MV-4-11 (cell line): ENCODE measurements around the gene KIT.

Experiments used
- DNase-seq: peaks from one replicate; lab custom pipeline; 2025; lab: John Stamatoyannopoulos, UW

KIT gene

DNA sequence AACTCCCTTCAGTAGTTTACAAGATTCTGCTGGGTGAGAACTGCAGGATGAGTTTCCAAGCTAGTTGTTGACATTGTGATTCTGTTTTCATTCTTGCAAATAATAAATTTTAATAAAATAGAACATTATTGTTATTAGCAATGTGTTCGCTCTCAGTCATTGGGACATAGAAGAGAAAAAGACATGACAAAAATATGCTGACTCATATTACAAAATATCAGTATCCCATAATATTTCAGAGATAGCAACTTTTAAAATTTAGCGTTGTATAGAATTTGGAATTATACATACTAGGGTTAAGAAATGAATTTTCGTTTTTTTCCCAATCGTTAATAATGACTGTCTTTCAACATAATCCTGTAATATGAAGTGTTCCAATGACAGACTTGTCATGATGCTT lies 45.4 kb downstream of the KIT start:
- no peak for DNase-seq

DNA sequence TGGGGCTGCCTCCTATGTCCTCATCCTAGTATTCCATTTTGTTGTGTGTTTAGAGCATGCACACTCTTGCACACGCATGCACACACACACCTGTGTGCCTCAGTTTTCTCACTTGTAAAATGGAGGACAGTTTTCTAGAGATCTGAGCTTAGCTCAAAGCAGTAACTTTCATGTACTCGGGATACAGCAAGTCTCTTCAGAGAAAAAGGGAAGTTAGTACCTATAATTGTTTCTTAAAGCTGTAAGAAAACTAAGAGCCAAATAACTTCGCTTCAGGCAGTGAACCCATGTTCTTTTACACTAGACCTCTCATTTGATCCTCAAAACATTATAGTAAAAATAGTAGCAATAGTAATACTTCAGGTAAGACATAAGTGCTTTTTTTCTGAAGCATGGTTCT lies 49.6 kb downstream of the KIT start:
- peak; percentile 56 for DNase-seq

DNA sequence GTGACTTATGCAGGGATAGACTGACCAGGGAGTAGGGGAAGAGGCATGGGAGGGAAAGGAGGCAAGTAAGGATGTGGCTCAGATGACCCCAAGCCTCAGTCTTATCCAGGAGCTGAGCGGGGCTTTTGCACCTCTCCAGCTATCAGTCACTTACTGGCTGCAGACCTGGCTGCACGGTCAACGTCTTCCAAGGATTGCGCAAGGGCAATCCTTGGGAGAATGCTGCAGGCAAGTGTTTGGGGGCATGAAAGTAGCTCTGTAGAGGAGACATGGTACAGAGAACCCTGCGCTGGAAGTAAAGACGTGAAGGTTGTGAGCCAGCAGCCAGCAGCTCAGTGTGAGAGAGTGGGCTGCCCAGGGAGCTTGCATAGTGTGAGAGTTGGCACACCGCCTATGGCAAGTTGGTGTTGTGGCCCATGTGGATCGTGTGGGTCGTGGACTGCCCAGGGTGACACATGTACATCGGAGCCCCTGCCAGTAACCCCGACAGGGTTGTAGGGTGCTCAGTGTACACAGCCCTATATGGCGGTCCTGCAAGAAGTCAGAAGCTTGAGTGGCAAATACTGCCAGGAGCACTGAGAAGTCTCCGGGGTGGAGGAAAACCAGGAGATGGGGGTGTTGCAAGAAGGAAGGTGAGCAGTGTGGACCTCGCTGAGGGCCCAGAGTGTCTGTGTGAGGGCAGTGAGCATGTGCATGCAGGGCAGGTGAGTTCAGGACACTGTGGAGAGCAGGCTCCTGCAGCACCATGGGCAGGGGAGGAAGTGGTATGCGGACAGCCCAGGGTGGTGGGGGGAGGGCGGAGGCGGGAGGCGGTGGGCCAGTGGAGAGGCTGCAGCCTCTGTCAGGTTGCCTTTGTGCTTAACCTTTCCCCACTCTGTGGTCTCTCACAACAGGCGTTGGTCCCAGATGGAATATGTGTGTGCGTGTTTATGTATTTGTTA lies 50.9 kb downstream of the KIT start:
- DNase-seq = no peak

DNA sequence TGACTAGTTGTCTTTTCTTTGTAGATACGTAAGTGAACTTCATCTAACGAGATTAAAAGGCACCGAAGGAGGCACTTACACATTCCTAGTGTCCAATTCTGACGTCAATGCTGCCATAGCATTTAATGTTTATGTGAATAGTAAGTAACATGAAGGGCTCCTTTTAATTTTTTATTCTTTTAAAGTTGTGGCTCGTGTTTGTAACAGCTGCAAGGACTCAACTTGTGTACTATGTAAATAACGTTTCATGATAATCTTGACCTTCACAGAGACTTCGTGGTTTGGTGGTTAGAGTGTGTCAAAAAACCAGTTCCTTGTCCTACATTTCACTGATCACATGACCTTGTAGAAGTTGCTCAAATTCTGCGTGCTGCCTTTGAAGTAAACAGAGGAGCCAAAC lies 51.6 kb downstream of the KIT start:
- DNase-seq = peak; percentile 90

DNA sequence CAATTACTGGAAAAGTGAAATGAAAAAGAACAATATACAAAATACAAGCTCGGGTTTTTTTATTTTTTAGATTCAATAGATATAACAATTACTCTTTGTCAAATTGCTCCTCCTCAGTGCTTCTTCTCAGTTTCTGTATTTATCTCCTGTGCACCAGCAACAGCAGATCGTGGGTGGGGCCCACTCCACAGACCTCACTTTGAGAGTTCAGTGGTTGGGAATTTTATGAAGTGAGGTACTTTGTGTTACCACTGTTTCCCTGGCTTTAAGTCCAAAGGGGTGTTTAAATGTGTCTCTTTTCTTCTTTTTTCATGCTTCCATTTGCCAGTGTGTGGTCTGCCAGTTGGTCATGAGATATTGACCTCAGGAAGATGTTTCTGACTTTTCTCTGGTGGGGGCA lies 54.4 kb downstream of the KIT start:
- no peak for DNase-seq

DNA sequence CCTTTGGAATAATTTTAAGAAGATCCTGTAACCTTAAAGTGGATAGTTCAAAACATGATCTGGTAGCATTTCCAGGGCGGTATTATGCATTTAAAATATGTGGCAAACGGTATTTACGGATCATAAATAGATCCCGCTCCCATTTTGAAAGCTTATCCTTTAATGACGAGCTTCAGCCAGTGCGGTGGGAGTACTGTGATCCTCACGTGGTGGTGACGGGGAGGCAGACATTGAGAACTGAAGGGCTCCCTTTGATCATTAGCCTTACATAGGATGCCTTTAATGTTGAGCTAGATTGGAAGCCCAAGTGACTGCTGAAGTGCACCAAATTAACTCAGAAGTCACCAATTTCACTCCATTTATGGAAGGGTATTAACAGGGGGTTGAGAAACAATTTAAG lies 56.9 kb downstream of the KIT start:
- no peak for DNase-seq

DNA sequence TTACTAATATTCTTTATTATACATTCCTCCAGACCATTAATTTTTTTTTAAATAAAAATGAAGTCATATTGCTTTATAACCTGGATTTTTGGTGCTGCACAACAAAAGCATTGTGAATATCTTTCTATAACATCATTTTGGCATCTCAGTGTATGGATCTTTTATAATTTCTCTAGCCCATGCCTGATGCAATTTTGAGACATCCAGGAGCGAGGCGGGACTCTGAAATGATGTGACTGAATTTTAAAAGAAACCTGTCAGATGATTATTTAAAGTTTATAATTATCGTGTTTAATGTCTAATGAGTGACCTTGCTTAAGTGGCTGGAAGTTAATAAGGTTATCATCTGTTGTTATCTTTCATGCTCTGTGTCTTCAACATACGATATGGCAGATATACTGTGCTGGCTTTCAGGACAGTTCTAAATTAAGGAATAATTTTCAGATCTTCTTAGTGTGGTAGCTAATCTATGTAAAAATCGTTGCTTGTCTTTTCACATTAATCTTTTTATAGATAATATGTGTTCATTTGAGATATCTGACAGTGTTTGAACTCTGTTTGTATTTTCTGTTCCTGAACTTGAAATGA lies 58.8 kb downstream of the KIT start:
- DNase-seq = no peak

DNA sequence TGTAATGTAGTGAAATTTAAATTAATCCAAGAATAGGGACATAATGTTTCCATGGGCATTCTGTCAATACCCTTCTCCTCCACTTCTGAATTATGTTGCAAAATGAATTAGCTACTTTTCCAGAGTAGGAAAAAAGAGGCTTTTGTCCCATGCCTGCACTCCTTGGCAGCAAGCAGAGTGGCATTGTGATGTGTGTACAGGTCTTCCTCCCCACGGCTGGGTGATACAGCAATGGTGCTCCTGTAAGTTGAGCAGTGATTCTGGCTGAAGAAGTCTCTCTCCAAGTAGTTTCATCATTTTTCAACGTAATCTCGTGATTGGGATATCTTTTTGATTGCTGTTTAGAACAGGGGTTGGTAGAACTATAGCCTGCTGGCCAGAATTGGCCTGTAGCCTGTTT lies 59.9 kb downstream of the KIT start:
- no peak for DNase-seq

DNA sequence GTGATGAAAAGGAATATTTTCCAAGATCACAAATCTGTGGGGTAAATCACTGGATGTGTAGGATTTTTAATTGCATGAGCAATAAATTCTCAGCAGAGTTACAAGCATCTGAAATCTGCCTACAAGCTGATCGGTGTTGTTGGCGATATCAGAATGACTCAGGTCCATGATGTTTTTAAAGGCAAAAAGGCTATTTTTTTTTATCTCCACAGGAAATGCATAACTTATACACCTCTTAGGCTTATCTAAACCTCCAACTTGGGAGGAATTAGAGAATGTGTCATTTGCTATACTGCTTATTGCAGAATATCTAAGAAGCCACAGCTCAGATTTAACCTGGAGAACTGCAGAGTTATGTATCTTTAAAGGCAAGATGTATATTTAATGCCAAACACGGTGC lies 61.6 kb downstream of the KIT start:
- no peak for DNase-seq

DNA sequence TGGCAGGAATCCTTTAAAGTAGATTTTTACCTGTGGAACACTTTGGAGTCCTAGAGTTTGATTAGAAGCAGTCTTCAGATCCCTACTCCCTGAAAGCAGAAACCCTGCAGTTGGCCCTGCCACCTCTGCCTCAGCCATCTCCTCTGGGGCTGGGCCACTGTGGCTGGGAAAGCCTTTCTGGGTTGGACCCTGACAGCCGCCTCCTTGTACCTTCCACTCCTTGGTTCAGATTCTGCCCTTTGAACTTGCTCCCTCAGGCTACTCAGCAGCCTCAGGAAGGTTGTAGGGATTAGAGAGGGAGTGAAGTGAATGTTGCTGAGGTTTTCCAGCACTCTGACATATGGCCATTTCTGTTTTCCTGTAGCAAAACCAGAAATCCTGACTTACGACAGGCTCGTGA lies 65.5 kb downstream of the KIT start:
- DNase-seq = no peak

DNA sequence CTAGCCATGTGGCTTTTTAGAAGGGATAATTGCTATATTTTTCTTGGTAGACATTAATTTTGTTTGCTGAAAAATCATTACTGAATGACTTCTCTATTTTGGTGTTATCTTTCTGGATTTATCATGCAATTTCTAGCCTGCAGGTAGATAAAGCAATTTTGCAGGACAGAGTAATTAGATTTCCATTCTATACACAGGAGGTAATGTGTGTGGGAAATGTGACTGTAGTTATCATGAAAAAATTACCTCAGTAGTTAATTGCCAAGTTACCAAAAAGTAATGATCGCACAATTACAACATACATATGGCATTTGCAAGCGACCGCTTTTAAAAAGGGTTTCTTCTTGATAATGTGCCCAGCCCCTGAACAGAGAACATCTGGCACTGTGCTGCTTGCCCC lies 66.1 kb downstream of the KIT start:
- DNase-seq = no peak

DNA sequence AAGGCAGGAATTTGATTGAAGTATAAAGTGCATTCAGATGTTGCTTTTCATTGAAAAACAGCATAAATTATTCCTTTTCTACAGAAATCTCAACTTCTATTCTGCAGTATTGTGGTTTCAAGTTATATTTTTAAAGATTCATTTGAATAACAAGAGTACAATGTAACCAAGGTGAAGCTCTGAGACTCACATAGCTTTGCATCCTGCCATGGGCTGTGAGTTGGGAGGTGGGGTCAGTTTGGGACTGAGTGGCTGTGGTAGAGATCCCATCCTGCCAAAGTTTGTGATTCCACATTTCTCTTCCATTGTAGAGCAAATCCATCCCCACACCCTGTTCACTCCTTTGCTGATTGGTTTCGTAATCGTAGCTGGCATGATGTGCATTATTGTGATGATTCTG lies 69.2 kb downstream of the KIT start:
- no peak for DNase-seq

DNA sequence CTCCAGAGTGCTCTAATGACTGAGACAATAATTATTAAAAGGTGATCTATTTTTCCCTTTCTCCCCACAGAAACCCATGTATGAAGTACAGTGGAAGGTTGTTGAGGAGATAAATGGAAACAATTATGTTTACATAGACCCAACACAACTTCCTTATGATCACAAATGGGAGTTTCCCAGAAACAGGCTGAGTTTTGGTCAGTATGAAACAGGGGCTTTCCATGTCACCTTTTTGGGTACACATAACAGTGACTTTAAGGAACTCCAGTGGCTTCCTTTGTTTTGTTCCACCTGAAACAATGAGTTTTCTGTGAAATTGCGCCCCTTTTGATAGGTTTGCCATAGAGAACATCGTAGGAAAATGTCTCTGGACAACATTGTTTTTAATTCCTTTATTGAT lies 69.6 kb downstream of the KIT start:
- no peak for DNase-seq

DNA sequence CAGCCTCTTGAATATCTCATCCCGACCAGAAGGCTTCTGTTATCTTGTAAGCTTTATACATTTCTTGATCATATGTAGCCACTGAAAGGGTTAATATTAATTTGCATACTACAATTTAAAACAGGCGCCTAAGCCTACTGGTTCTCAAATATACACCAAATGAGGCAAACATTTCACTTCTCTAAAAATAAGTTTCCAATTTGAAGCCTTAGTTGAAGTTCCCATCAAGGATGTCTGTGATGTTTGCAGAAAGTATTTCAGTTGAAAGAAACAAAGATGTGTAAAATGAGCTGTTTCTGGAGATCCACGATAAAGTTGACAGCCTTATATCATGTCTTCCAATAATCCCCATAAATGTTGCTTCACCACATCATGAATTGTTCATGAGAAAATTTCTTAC lies 70.6 kb downstream of the KIT start:
- peak; percentile 62 for DNase-seq

DNA sequence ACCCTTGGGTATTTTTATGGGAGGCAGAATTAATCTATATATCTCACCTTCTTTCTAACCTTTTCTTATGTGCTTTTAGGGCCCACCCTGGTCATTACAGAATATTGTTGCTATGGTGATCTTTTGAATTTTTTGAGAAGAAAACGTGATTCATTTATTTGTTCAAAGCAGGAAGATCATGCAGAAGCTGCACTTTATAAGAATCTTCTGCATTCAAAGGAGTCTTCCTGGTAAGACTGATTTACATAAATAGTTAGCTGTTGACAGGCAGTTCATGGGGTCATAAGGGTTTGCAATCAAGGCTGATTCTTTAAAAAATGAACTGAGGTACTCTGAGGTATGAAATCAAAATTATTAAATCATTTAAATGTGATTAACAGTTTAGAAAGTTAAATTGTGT lies 71.5 kb downstream of the KIT start:
- DNase-seq = no peak

DNA sequence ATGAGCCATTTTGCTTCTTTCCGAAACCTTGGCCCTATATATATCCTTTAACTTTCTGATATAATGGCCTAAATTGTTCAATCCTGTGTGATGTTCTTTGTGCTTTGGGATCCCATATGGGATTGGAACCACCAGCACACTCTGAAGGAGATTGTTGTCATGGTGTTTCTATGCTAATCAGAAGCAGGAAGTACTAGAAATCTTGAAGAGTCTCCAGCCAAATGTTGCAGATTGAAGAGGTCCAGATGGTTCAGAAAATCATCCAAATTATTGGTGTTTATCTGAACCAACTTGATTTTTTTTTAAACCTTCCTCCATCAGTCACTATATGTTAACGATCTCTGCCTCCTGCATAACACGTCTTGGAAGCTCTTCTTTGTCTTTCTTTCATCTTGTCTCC lies 72.8 kb downstream of the KIT start:
- no peak for DNase-seq

DNA sequence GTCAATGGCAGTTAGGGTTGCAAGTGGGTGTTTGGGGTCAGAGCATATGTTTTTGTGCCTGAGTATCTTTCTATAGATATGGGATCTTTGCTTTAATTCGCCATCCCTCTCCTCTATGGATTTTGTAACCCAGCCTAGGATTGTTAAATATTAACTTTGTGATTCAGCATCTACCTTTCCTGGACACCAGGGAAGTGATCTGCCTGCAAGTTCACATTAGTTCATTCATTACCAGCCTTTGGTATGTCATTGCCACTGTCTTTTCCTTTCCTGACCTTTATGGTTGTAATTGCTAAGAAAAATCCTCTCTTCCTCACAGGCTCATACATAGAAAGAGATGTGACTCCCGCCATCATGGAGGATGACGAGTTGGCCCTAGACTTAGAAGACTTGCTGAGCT lies 73.8 kb downstream of the KIT start:
- no peak for DNase-seq

DNA sequence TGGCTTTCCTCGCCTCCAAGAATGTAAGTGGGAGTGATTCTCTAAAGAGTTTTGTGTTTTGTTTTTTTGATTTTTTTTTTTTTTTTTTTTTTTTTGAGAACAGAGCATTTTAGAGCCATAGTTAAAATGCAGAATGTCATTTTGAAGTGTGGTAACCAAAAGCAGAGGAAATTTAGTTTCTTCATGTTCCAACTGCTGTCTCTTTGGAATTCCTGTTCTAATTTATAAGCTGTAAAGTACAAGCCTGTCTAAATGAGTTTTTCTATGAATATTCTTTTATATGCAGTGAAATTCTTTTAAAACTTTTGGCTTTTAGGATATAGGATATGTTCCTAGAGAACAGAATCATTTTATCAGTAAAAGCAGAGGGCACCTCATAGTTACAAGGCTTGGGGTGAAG lies 74.2 kb downstream of the KIT start:
- DNase-seq = no peak

DNA sequence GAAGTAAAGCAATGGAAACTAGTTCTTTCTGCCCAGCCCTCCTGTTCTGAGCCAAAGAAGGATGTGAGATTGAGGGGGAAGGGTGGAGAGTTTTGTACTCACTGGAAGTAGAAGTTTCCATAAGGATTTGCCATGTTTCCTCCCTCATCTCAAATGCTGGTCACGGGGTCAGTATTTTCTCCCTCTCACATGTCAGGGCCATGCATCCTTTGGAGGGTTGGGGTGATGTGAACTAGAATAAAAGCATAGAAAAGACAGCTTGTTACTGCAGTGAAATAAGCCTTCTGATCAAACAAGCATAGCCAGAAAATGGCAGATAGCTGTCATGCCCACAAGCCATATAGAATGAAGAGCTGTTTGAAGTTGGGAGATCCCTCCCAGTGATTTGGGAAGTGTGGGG lies 79.7 kb downstream of the KIT start:
- DNase-seq = peak; percentile 16

DNA sequence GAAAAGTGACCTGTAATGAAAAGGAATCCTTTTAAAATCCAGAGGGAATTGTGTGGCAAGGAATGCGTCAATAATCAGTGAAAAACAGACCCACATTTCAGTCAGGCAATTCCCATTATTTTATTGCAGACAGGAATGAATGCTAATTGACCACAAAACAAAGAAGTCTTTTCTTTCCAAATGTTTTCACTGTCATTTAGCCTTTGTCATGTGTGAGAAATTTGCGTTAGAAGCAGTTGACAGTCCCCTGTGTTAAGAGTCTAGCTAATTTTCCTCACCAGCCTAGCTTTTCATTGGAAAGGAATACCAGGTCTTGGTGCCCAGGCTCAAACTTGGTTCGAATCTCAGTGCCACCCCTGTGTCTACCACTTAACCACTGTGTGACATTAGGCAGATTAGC lies 83.4 kb downstream of the KIT start:
- DNase-seq = no peak

DNA sequence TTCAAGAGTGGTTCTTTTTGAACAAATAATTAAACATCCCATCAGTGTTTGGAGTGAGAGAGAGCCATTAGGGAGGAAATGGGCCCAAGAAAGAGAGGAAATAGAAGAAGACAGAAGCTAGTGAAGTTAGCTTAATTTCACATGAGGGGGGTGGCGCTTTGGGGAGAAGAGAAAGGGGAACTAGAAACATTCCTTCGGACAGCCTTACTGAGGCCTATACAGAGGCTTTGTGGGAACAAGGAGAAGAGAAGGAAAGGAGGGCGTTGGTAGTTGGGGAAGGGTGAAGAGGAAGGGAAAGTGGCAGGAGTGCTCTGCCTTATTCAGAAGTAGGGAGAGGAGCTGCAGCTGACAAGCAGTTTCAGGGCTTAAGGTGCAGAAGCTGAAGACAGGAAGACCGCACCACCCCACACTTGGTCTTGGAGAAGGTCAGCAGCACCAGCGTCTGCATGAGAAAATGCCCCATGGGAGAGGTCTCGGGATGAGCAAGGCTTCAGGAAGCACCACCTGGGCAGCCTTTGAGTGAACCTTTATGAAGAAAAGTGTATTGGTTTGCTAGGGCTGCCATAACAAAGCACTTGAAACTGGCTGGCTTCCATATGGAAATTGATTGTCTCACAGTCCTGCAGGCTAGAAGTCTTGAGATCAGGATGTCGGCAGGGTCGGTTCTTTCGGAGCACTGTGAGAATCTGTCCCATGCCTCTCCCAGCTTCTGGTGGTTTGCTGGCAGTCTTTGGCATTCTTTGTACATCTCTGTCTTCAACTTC lies 85.1 kb downstream of the KIT start:
- DNase-seq = peak; percentile 96

DNA sequence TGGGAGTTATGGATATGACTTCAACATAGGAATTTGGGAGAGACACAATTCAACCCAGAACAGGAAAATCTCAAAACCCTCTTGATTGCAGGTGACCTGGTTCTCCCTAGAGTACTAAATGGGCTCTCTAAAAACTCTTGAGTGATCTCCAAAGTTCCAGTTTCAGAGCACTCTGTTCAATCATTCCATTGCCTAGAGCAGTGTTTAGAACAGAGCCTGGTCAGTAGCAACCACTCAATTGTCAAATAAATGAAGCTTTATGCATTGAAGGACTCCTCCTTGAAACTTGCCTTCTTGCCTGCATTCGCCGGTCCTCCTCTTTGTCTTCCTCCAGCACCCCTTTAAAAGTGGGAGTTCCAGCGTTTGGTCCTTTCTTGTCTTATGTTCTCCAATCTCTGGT lies 85.8 kb downstream of the KIT start:
- DNase-seq = no peak

DNA sequence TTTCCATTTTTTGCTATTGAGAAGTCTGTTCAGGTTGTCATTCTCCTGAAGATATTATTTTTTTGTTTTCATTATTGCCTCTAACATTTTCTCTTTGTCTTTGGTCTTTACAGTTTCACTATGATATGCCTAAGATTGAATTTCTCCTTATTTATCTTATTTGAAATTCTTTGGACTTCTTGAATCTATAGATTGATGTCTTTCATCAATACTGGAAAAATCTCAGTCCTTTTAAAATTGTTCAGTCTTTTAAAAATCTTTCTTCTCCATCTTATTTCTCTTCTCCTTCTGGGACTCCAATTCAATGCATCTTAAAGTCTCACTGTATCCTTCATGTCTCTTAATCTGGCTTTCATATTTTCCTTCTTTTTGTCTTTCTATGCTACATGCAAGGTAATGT lies 86.7 kb downstream of the KIT start:
- no peak for DNase-seq
